ENCODE data around the gene CYP19A1. TPM values are rescaled to one million over a fixed set of nuclear protein-coding genes. Genes with fewer than 3 reads are reported as not detected.

CYP19A1 gene
- polyA plus RNA-seq, 1 of the 3 experiments (the other 2 are of a cell fraction) = 0.03 TPM

GRCh38 chr15:51379390-51379789 is 41.0 kb upstream of the CYP19A1 start:
- no peak overlapping the region for H3K4me3 ChIP-seq (ENCODE audit: low read depth in 2 of 2, low read length in 1 of 2)
- H3K4me1 ChIP-seq (ENCODE audit: control insufficient read depth in 1 of 2, insufficient read depth in 2 of 2, low read depth in 1 of 2, low read length in 1 of 2) = peaks cover 0 to 8% of the 10 kb centered on the region in 2 experiments; a peak in 2 of 4 replicates
- ChIA-PET CTCF (interaction anchor here (0.8 to 8.0 kb wide), 9 partner anchors 11 to 215 kb away, joined by 3 to 115 read pairs (median 26); no protein-coding TSS in a partner anchor), POLR2A (no interaction called here)
- H3K79me2 ChIP-seq (ENCODE audit: insufficient read depth) = no peaks in the 10 kb centered on the region
- no peak overlapping the region for H3K27ac ChIP-seq (ENCODE audit: low read depth in 2 of 2, low read length in 1 of 2)
- H2AFZ ChIP-seq (ENCODE audit: low read depth) = no peak overlapping the region
- no peaks in the 10 kb centered on the region for H3K36me3 ChIP-seq (replicated peaks in 1 of 2; ENCODE audit: control insufficient read depth in 1 of 2, insufficient read depth in 2 of 2, low read length in 1 of 2)
- no peak overlapping the region for H3K9ac ChIP-seq
- no peak overlapping the region for H3K4me2 ChIP-seq
- H4K20me1 ChIP-seq (ENCODE audit: insufficient read depth) = no peaks in the 10 kb centered on the region
- DNase-seq = no peak
- no peaks in the 10 kb centered on the region for H3K9me2 ChIP-seq
- no peaks in the 10 kb centered on the region for H3F3A ChIP-seq (replicated peaks; ENCODE audit: insufficient read depth)
- TF ChIP-seq SIN3A (IDR thresholded peaks at IDR 0.05; ENCODE audit: borderline replicate concordance, low read depth, low read length) (no peak), USF1 (IDR thresholded peaks at IDR 0.05; ENCODE audit: borderline replicate concordance, low read depth) (no peak), PBX3 (IDR thresholded peaks at IDR 0.05) (no peak), RXRA (IDR thresholded peaks at IDR 0.05; ENCODE audit: borderline replicate concordance, low read depth) (no peak)
- TF ChIP-seq, protein P1, sequence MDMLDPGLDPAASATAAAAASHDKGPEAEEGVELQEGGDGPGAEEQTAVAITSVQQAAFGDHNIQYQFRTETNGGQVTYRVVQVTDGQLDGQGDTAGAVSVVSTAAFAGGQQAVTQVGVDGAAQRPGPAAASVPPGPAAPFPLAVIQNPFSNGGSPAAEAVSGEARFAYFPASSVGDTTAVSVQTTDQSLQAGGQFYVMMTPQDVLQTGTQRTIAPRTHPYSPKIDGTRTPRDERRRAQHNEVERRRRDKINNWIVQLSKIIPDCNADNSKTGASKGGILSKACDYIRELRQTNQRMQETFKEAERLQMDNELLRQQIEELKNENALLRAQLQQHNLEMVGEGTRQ (IDR thresholded peaks at IDR 0.05; ENCODE audit: borderline replicate concordance, low read depth, low read length) = no peak
- 43% methylated on average over 4 of the region's 4 CpGs for WGBS (ENCODE audit: low lambda C conversion rate)
- no peaks in the 10 kb centered on the region for H3K9me3 ChIP-seq
- H3K27me3 ChIP-seq (ENCODE audit: insufficient read depth) = no peaks in the 10 kb centered on the region; the same call in 1 of the 2 replicates

DNA sequence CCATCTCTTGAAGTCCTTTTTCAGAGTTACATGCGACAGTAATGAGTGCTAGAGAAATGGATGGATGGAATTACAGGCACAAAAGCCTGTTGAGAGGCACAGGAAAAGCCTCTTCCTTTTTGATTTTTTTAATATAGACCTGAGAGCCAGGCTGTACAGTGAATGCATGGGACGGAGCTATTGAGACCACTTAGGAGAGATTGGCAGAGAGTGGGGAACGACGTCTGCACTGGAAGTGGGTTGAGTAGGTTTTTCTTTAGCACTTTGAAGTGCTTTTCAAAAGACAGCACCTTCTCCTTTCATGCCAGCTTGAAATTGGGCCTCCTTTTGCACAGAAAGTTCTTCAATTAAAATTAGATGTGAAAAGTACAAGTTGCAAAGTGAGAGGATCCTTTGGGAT is 40.0 kb upstream of the CYP19A1 start:
- no peak for TF ChIP-seq POLR2AphosphoS5 (IDR thresholded peaks at IDR 0.05; ENCODE audit: low read depth, low read length)
- TF ChIP-seq MEF2A (IDR thresholded peaks at IDR 0.05; ENCODE audit: borderline replicate concordance, low read depth) = no peak
- TF ChIP-seq TEAD4 (IDR thresholded peaks at IDR 0.05; ENCODE audit: borderline replicate concordance, insufficient read depth) = no peak
- no peak for TF ChIP-seq TCF12 (IDR thresholded peaks at IDR 0.05)
- TF ChIP-seq ELF1 (IDR thresholded peaks at IDR 0.05) = no peak
- TF ChIP-seq, protein P2, sequence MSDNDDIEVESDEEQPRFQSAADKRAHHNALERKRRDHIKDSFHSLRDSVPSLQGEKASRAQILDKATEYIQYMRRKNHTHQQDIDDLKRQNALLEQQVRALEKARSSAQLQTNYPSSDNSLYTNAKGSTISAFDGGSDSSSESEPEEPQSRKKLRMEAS (IDR thresholded peaks at IDR 0.05; ENCODE audit: low read depth) = no peak
- TF ChIP-seq RFX5 (IDR thresholded peaks at IDR 0.05; ENCODE audit: low read length) = no peak
- no peak for TF ChIP-seq REST (IDR thresholded peaks at IDR 0.05; ENCODE audit: low read depth, low read length)
- no peak for TF ChIP-seq FOXM1 (IDR thresholded peaks at IDR 0.05; ENCODE audit: low read depth)
- TF ChIP-seq EZH2phosphoT487 (IDR thresholded peaks at IDR 0.05; ENCODE audit: borderline replicate concordance, low read depth) = no peak
- TF ChIP-seq SMC3 (IDR thresholded peaks at IDR 0.05; ENCODE audit: low read depth, low read length) = no peak
- no peak for TF ChIP-seq USF1 (IDR thresholded peaks at IDR 0.05; ENCODE audit: borderline replicate concordance, low read depth)
- TF ChIP-seq EP300 (IDR thresholded peaks at IDR 0.05; ENCODE audit: borderline replicate concordance in 1 of 2, low read depth in 1 of 2, low read length in 1 of 2) = no peak
- no peak for TF ChIP-seq NFIC (IDR thresholded peaks at IDR 0.05; ENCODE audit: borderline replicate concordance)
- TF ChIP-seq RXRA (IDR thresholded peaks at IDR 0.05; ENCODE audit: borderline replicate concordance, low read depth) = no peak
- TF ChIP-seq TAF1 (IDR thresholded peaks at IDR 0.05; ENCODE audit: borderline replicate concordance, low read depth, low read length) = no peak
- Histone ChIP-seq H3K9me2 (no peaks in the 10 kb centered on the region), H3K9me3 (no peaks in the 10 kb centered on the region), H3F3A (replicated peaks; ENCODE audit: insufficient read depth) (no peaks in the 10 kb centered on the region), H3K4me3 (ENCODE audit: low read depth in 2 of 2, low read length in 1 of 2) (no peak overlapping the region), H3K4me1 (ENCODE audit: control insufficient read depth in 1 of 2, insufficient read depth in 2 of 2, low read depth in 1 of 2, low read length in 1 of 2) (peaks cover 0 to 14% of the 10 kb centered on the region in 2 experiments; a peak in 2 of 4 replicates), H3K4me2 (no peak overlapping the region), H3K27ac (ENCODE audit: low read depth in 2 of 2, low read length in 1 of 2) (no peak overlapping the region), H3K79me2 (ENCODE audit: insufficient read depth) (no peaks in the 10 kb centered on the region), H3K27me3 (ENCODE audit: insufficient read depth) (no peaks in the 10 kb centered on the region; the same call in 1 of the 2 replicates), H4K20me1 (ENCODE audit: insufficient read depth) (no peaks in the 10 kb centered on the region), H3K9ac (no peak overlapping the region), H2AFZ (ENCODE audit: low read depth) (no peak overlapping the region), H3K36me3 (replicated peaks in 1 of 2; ENCODE audit: control insufficient read depth in 1 of 2, insufficient read depth in 2 of 2, low read length in 1 of 2) (no peaks in the 10 kb centered on the region)
- ChIA-PET CTCF (interaction anchor here (0.9 to 8.0 kb wide), 10 partner anchors 10 to 214 kb away, joined by 3 to 115 read pairs (median 6); no protein-coding TSS in a partner anchor), POLR2A (no interaction called here)
- no peak for DNase-seq
- 68% methylated on average over 4 of the region's 4 CpGs for WGBS (ENCODE audit: low lambda C conversion rate)

Measured in SK-N-SH (cell line).